ENCODE results near the gene CDRT15.
"Not testable (repeated sequence)": the region's sequence is repeated elsewhere in the genome, so short reads cannot be mapped to it uniquely, and the experiment has no call there.

The CDRT15 gene

DNA sequence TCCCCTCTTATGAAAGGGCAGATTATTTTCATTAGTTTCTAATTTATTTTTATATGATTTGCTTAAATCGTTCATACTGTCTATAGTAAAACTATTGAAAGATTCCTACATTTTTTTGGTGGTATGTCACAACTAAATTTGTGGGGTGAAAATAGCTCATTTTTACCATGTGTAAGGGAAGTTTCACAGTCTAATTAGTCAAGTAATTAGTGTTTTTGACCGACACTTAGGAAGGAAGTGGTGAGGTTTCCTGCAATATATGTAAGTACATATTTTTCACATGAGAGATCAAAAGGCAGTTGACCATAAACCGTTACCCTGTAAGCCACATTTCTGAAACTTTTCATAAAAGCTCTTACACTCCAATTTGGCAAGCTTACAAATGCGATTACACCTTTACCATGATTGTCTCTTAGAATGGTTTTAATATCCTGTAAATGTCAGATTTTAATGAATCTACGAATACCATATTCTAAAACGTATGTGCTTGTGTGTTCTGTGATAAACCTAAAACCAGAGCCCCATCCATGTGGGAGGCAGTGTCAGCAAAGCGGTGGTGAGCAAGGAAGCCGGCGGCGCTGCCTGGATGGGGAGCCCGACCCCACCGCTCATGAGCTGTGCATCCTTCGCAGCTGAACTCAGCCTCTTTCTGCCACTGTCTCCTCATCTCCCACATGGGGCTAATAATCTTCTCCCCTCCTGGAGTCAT, 43.9 kb downstream of the CDRT15 start:
- not testable (repeated sequence) for H3K4me3 ChIP-seq (ENCODE audit: low read depth, low read length); DNase-seq (ENCODE audit: low read depth)

DNA sequence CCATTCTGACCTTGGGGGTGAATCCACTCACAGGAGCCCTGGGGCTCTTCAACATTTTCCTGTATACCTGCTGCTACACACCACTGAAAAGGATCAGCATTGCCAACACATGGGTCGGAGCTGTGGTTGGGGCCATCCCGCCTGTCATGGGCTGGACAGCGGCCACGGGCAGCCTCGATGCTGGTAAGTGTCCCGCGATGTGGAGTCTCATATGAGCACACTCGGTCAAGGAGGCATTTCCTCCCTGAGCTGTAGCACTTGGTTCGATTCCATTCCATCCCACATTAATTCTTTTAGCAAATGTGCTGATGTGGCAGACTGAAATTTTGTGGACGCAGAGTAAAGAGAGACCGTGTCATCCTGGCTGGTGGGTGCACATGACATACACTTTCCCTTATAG, 44.6 kb downstream of the CDRT15 start:
- not testable (repeated sequence) for H3K4me3 ChIP-seq (ENCODE audit: low read depth, low read length); DNase-seq (ENCODE audit: low read depth)

DNA sequence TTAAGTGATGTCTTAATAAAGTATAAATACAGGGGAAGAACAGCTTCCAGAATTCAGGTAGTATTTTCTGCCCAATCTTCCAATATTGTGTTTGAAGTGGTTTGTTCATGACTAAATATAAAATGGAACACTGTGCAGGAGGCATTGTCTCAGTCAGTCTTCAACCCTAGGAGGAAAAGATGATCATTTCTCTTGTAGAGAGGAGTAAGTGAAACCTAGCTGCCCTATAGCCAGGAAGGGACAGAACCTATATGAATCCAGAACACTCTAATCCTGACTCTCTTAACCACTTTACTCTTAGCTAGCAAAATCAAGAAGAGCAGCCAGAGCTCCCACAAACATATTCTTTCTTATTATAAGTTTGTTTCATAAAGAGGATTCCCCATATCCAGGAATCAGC, 45.2 kb downstream of the CDRT15 start:
- H3K4me3 ChIP-seq (ENCODE audit: low read depth, low read length); DNase-seq (ENCODE audit: low read depth): not testable (repeated sequence)

DNA sequence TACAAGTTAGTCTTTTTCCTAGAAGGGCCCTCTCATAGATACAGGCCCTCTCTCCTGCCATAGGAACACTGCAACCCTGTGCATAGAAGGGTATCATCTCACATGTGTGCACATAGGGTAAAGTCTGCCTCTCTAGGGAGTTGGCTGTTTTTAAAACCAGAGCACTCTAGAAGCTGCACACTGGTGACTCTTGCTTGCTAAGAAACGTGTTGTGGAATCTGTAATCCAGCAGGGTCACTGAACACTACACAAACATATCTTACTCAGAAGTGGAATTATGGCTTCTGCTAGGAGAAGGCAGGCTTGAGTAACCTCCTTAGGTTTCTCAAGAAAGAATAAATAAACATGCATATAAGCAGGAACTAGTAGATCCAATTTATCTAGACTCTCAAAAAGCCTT, 45.9 kb downstream of the CDRT15 start:
- not testable (repeated sequence) for DNase-seq (ENCODE audit: low read depth)

DNA sequence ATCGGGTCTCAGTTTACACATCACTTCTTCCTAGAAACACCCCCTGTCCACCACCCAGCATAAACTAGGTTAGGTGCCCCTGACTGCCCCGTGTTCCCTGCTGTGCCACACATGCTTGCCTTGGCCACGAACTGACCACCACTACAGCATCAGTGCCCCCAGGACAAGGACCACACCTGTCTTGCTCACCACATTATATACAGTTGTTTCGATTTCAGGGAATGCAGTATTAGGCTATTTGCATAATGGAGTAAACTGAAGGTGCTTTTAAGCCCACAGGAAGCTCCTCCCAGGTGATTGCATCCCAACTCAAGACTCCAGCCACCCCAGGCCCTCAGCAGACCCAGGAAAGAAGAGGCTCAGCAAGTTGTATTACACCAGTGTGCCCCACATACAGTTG, 50.2 kb downstream of the CDRT15 start:
- not testable (repeated sequence) for H3K4me3 ChIP-seq (ENCODE audit: low read depth, low read length); DNase-seq (ENCODE audit: low read depth)

More for the DNA sequence above, 45.9 kb downstream of the CDRT15 start:
- not testable (repeated sequence) for H3K4me3 ChIP-seq (ENCODE audit: low read depth, low read length)
